CD8-positive, alpha-beta memory T cell (primary cell): ENCODE results near the gene SWAP70. TPM values are rescaled to one million over a fixed set of nuclear protein-coding genes. Genes with fewer than 3 reads are reported as not detected.
"Not testable (repeated sequence)": the region's sequence is repeated elsewhere in the genome, so short reads cannot be mapped to it uniquely, and the experiment has no call there.

Experiments
- CTCF ChIA-PET: fragments of 350-600 bp; sonication (Branson Sonifier 250); formaldehyde crosslinking; loops from one replicate; lab custom pipeline; 2021; ENCODE audit warnings: antibody characterized with exemption; lab: Charles Lee
- POLR2A ChIA-PET: fragments of 350-600 bp; sonication (Branson Sonifier 250); formaldehyde crosslinking; loops from one replicate; lab custom pipeline; 2021; ENCODE audit warnings: antibody characterized with exemption; lab: Charles Lee
- DNase-seq, 5 donors: peaks; one replicate each; pipeline versions ENCODE4 v3.0.0 to v3.0.0-alpha.2; 2020 to 2022; ENCODE audit warnings: mixed read lengths in 1 of 5
- H3K27ac ChIP-seq: one replicate; pipeline ENCODE4 v1.7.0; 2013; ENCODE audit warnings: low read depth, mild to moderate bottlenecking, low read length, moderate library complexity
- H3K27me3 ChIP-seq: 2 replicates; pipeline ENCODE4 v1.7.0; 2013; ENCODE audit warnings: low read length, mild to moderate bottlenecking; ENCODE audit not compliant: insufficient read depth, poor library complexity, severe bottlenecking
- H3K36me3 ChIP-seq: 2 replicates; pipeline ENCODE4 v1.7.0; 2013; ENCODE audit warnings: mild to moderate bottlenecking, low read length, moderate library complexity; ENCODE audit not compliant: insufficient read depth
- H3K4me1 ChIP-seq: 2 replicates; pipeline ENCODE4 v1.7.0; 2013; ENCODE audit warnings: mild to moderate bottlenecking, low read length, moderate library complexity; ENCODE audit not compliant: insufficient read depth
- H3K4me3 ChIP-seq: 2 replicates; pipeline ENCODE4 v1.7.0; 2013; ENCODE audit warnings: mild to moderate bottlenecking, low read length
- H3K9me3 ChIP-seq: 2 replicates; pipeline ENCODE4 v1.7.0; 2013; ENCODE audit warnings: mild to moderate bottlenecking, low read length
- H3K27ac Mint-ChIP-seq, 8 donors: one replicate each; pipeline ENCODE4 v1.8.0; 2020 to 2021; ENCODE audit warnings: mixed read lengths in 8 of 8, mild to moderate bottlenecking in 6 of 8, inconsistent platforms in 3 of 8, moderate library complexity in 3 of 8
- H3K27me3 Mint-ChIP-seq, 2 donors: one replicate each; pipeline ENCODE4 v1.8.0; 2020 to 2021; ENCODE audit warnings: mixed read lengths in 2 of 2, mild to moderate bottlenecking in 1 of 2, moderate library complexity in 1 of 2
- H3K36me3 Mint-ChIP-seq, 3 donors: one replicate each; pipeline ENCODE4 v1.8.0; 2020 to 2021; ENCODE audit warnings: mixed read lengths in 3 of 3, inconsistent platforms in 1 of 3, mild to moderate bottlenecking in 1 of 3
- H3K4me1 Mint-ChIP-seq, 3 donors: one replicate each; pipeline ENCODE4 v1.8.0; 2020 to 2021; ENCODE audit warnings: mixed read lengths in 3 of 3, inconsistent platforms in 1 of 3, mild to moderate bottlenecking in 1 of 3
- H3K4me3 Mint-ChIP-seq, 7 donors: one replicate each; pipeline ENCODE4 v1.8.0; 2020 to 2021; ENCODE audit warnings: mixed read lengths in 7 of 7, mild to moderate bottlenecking in 6 of 7, moderate library complexity in 4 of 7, inconsistent platforms in 2 of 7
- H3K9me3 Mint-ChIP-seq, 5 donors: one replicate each; pipeline ENCODE4 v1.8.0; 2020 to 2022; ENCODE audit warnings: mixed read lengths in 5 of 5, mild to moderate bottlenecking in 3 of 5, moderate library complexity in 2 of 5, inconsistent platforms in 1 of 5
- polyA plus RNA-seq: library from polyadenylated mRNA; unstranded; fragments of 300-500 nt; fragmentation: Illumina TruSeq; gene quantifications from one replicate; pipeline ENCODE4 v1.2.3, GENCODE V29; 2021
- total RNA-seq, 2 experiments: library from RNA; stranded (reverse); gene quantifications; one replicate each; pipeline ENCODE4 v1.2.3, GENCODE V29; 2021

SWAP70 gene
- total and polyA plus RNA-seq, 3 experiments from 2014 or later = 5.8 to 7.8 (median 7.8) TPM

GRCh38 chr11:9740202-9740883 is 76.5 kb downstream of the SWAP70 start:
- no peak for DNase-seq
- peaks cover 15 to 37% (median 18%) of the 10 kb centered on the region in 3 donors for H3K36me3 Mint-ChIP-seq
- POLR2A ChIA-PET = interaction anchor here (0.9 kb wide), 1 partner anchor 207 kb away, joined by 3 read pairs; no protein-coding TSS in a partner anchor
- H3K27ac Mint-ChIP-seq = peak overlapping the region in 1 of 8 donors; percentile 47
- Histone ChIP-seq H3K36me3 (no peaks in the 10 kb centered on the region), H3K27me3 (no peaks in the 10 kb centered on the region), H3K27ac (no peak overlapping the region), H3K4me1 (no peaks in the 10 kb centered on the region), H3K4me3 (no peak overlapping the region), H3K9me3 (no peaks in the 10 kb centered on the region)
- H3K4me3 Mint-ChIP-seq = no peak overlapping the region
- H3K27me3 Mint-ChIP-seq = no peaks in the 10 kb centered on the region
- no peaks in the 10 kb centered on the region for H3K4me1 Mint-ChIP-seq
- peaks cover 6 to 18% (median 12%) of the 10 kb centered on the region in 5 donors for H3K9me3 Mint-ChIP-seq
- CTCF ChIA-PET = no interaction called here

DNA sequence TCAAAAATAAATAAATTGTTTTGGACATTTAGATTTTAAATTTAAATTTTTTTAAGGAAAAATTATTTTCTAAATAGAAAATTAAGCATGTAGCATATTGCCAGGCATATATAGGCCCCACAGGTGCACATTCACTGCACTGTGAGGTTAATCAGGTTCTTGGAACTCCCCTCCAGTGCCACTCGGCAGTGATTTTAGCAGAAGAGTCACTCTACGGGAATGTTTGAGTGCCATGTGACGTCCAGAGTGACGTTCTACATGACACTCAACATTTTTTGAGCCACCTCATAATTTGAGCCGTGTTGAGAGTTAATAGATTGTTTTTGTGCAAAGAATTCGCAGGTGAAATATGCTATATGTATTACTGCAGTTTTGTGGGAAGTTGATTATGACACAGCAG is 77.4 kb downstream of the SWAP70 start:
- no peaks in the 10 kb centered on the region for H3K9me3 ChIP-seq
- Mint-ChIP-seq H3K27me3 (no peaks in the 10 kb centered on the region), H3K27ac (no peak overlapping the region), H3K4me3 (no peak overlapping the region), H3K36me3 (peaks cover 9 to 29% (median 9%) of the 10 kb centered on the region in 3 donors), H3K9me3 (peaks cover 0 to 9% (median 5%) of the 10 kb centered on the region in 5 donors), H3K4me1 (no peaks in the 10 kb centered on the region)
- H3K27me3 ChIP-seq = no peaks in the 10 kb centered on the region
- CTCF ChIA-PET = no interaction called here
- POLR2A ChIA-PET = no interaction called here
- H3K4me3 ChIP-seq = no peak overlapping the region
- no peaks in the 10 kb centered on the region for H3K36me3 ChIP-seq
- no peak overlapping the region for H3K27ac ChIP-seq
- no peaks in the 10 kb centered on the region for H3K4me1 ChIP-seq
- no peak for DNase-seq

DNA sequence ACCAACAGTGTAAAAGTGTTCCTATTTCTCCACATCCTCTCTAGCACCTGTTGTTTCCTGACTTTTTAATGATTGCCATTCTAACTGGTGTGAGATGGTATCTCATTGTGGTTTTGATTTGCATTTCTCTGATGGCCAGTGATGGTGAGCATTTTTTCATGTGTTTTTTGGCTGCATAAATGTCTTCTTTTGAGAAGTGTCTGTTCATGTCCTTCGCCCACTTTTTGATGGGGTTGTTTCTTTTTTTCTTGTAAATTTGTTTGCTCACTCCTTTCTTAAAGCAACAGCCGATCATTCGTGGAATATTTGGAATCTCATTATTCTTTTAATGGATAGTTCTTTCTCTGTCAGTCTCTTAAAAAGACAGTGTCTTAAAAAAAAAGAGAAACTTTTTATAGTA is 79.6 kb downstream of the SWAP70 start:
- H3K4me1 Mint-ChIP-seq, DNase-seq, H3K9me3 ChIP-seq, CTCF ChIA-PET, H3K4me3 Mint-ChIP-seq, H3K27ac Mint-ChIP-seq, H3K27me3 ChIP-seq, H3K9me3 Mint-ChIP-seq, H3K4me3 ChIP-seq, H3K4me1 ChIP-seq, POLR2A ChIA-PET, H3K36me3 ChIP-seq, H3K27ac ChIP-seq, H3K27me3 Mint-ChIP-seq: not testable (repeated sequence)
- peaks cover 0 to 20% (median 7%) of the 10 kb centered on the region in 3 donors for H3K36me3 Mint-ChIP-seq

- H3K4me1 Mint-ChIP-seq = peaks cover 3 to 7% (median 5%) of the 10 kb centered on the region in 3 donors
- no peak overlapping the region for H3K27ac Mint-ChIP-seq
- Histone ChIP-seq H3K27ac (no peak overlapping the region), H3K36me3 (no peaks in the 10 kb centered on the region), H3K27me3 (no peaks in the 10 kb centered on the region), H3K4me3 (no peak overlapping the region), H3K4me1 (no peaks in the 10 kb centered on the region), H3K9me3 (no peaks in the 10 kb centered on the region)
- POLR2A ChIA-PET = no interaction called here
- no peak for DNase-seq
- peaks cover 0 to 15% (median 10%) of the 10 kb centered on the region in 3 donors for H3K36me3 Mint-ChIP-seq
- H3K27me3 Mint-ChIP-seq = no peaks in the 10 kb centered on the region
- no peaks in the 10 kb centered on the region for H3K9me3 Mint-ChIP-seq
- no peak overlapping the region for H3K4me3 Mint-ChIP-seq
- CTCF ChIA-PET = interaction anchor here (1.3 kb wide), 1 partner anchor 8 kb away, joined by 4 read pairs; no protein-coding TSS in a partner anchor
Observed at GRCh38 chr11:9745411-9746211, 81.7 kb downstream of the SWAP70 start.

GRCh38 chr11:9747229-9747628 is 83.4 kb downstream of the SWAP70 start:
- Mint-ChIP-seq H3K9me3 (no peaks in the 10 kb centered on the region), H3K4me3 (no peak overlapping the region), H3K27ac (no peak overlapping the region), H3K27me3 (no peaks in the 10 kb centered on the region), H3K4me1 (peaks cover 3 to 7% (median 5%) of the 10 kb centered on the region in 3 donors), H3K36me3 (peaks cover 0 to 8% (median 6%) of the 10 kb centered on the region in 3 donors)
- DNase-seq = no peak
- CTCF ChIA-PET = interaction anchor here (1.1 to 4.0 kb wide), 6 partner anchors 11 to 556 kb away, joined by 3 to 34 read pairs (median 12); no protein-coding TSS in a partner anchor
- H3K36me3 ChIP-seq = no peaks in the 10 kb centered on the region
- no peaks in the 10 kb centered on the region for H3K9me3 ChIP-seq
- H3K4me1 ChIP-seq = no peaks in the 10 kb centered on the region
- POLR2A ChIA-PET = no interaction called here
- H3K4me3 ChIP-seq = no peak overlapping the region
- H3K27me3 ChIP-seq = no peaks in the 10 kb centered on the region
- H3K27ac ChIP-seq = no peak overlapping the region

DNA sequence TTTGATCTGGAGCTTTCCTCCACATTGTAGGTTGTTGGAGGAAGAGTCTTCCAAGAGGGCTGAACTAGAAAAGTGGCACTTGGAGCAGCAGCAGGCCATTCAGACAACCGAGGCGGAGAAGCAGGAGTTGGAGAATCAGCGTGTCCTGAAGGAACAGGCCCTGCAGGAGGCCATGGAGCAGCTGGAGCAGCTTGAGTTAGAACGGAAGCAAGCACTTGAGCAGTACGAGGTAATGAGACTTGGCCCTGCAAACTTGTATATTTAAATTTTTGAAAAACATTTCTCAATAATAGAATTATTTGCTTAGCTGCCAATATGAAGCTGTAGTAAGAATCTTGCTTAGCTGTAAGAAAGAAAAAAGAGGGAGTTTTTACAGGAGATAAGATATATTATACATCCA is 84.0 kb downstream of the SWAP70 start:
- Mint-ChIP-seq H3K4me1 (peaks cover 3 to 7% (median 5%) of the 10 kb centered on the region in 3 donors), H3K27me3 (no peaks in the 10 kb centered on the region), H3K27ac (no peak overlapping the region), H3K9me3 (no peaks in the 10 kb centered on the region), H3K36me3 (peaks cover 0 to 8% (median 6%) of the 10 kb centered on the region in 3 donors), H3K4me3 (no peak overlapping the region)
- Histone ChIP-seq H3K9me3 (no peaks in the 10 kb centered on the region), H3K4me1 (no peaks in the 10 kb centered on the region), H3K4me3 (no peak overlapping the region), H3K36me3 (no peaks in the 10 kb centered on the region), H3K27ac (no peak overlapping the region), H3K27me3 (no peaks in the 10 kb centered on the region)
- POLR2A ChIA-PET = interaction anchor here (0.6 kb wide), 1 partner anchor 190 kb away, joined by 3 read pairs; no protein-coding TSS in a partner anchor
- no peak for DNase-seq
- CTCF ChIA-PET = interaction anchor here (1.1 to 4.0 kb wide), 10 partner anchors 11 to 581 kb away, joined by 3 to 34 read pairs (median 4); no protein-coding TSS in a partner anchor

- Histone ChIP-seq H3K9me3 (no peaks in the 10 kb centered on the region), H3K36me3 (no peaks in the 10 kb centered on the region), H3K4me3 (no peak overlapping the region), H3K27me3 (no peaks in the 10 kb centered on the region), H3K27ac (no peak overlapping the region), H3K4me1 (no peaks in the 10 kb centered on the region)
- H3K9me3 Mint-ChIP-seq = no peaks in the 10 kb centered on the region
- no peak overlapping the region for H3K4me3 Mint-ChIP-seq
- no peaks in the 10 kb centered on the region for H3K27me3 Mint-ChIP-seq
- ChIA-PET POLR2A (interaction anchor here (0.6 kb wide), 1 partner anchor 190 kb away, joined by 3 read pairs; no protein-coding TSS in a partner anchor), CTCF (interaction anchor here (1.1 to 4.0 kb wide), 10 partner anchors 10 to 581 kb away, joined by 3 to 34 read pairs (median 4); no protein-coding TSS in a partner anchor)
- DNase-seq = peak; percentile 16 to 66 (median 50)
- peaks cover 3 to 7% (median 5%) of the 10 kb centered on the region in 3 donors for H3K4me1 Mint-ChIP-seq
- H3K27ac Mint-ChIP-seq = no peak overlapping the region
- H3K36me3 Mint-ChIP-seq = peaks cover 0 to 8% (median 6%) of the 10 kb centered on the region in 3 donors
Observed at GRCh38 chr11:9748361-9748970, 84.6 kb downstream of the SWAP70 start.
